HepG2 (cell line): Measurements from ENCODE around the gene SYMPK. TPM values are rescaled to one million over a fixed set of nuclear protein-coding genes. Genes with fewer than 3 reads are reported as not detected.
A peak's percentile ranks its signal among the peaks of the same experiment; 100 is the strongest.

Experiments used
- AGO2 ChIP-seq: fragments of 200-400 bp; formaldehyde crosslinking; optimal IDR thresholded peaks from 2 replicates; pipeline ENCODE3; 2017; ENCODE audit warnings: mild to moderate bottlenecking, low read depth, low read length, moderate library complexity
- CHD4 ChIP-seq: fragments of 200-600 bp; sonication (generic); IDR thresholded peaks from 2 replicates; pipeline ENCODE4 v1.7.0; 2017; ENCODE audit warnings: mild to moderate bottlenecking, low read length, borderline replicate concordance
- CTCF ChIP-seq: sonication (generic); formaldehyde crosslinking; IDR thresholded peaks from 2 replicates; pipeline ENCODE4 v1.5.0; 2020; ENCODE audit warnings: mild to moderate bottlenecking, missing genetic modification reagents, moderate library complexity
- FOXJ3 ChIP-seq: sonication (generic); formaldehyde crosslinking; IDR thresholded peaks from 2 replicates; pipeline ENCODE4 v1.4.0; 2020; ENCODE audit warnings: missing genetic modification reagents, mild to moderate bottlenecking, borderline replicate concordance
- FOXM1 ChIP-seq: sonication (generic); formaldehyde crosslinking; IDR thresholded peaks from 2 replicates; pipeline ENCODE4 v1.5.0; 2020; ENCODE audit warnings: missing genetic modification reagents
- GABPB1 ChIP-seq: IDR thresholded peaks from 2 replicates; pipeline ENCODE4 v1.6.1; 2016; ENCODE audit warnings: mild to moderate bottlenecking, missing genetic modification reagents, moderate library complexity, missing compliant biosample characterization
- GATAD1 ChIP-seq: IDR thresholded peaks from 2 replicates; pipeline ENCODE4 v1.6.1; 2016; ENCODE audit warnings: missing genetic modification reagents, missing compliant biosample characterization
- PATZ1 ChIP-seq: sonication (generic); formaldehyde crosslinking; IDR thresholded peaks from 2 replicates; pipeline ENCODE4 v1.4.0; 2020; ENCODE audit warnings: missing genetic modification reagents
- SP4 ChIP-seq: sonication (generic); formaldehyde crosslinking; IDR thresholded peaks from 2 replicates; pipeline ENCODE4 v1.8.1; 2023; ENCODE audit warnings: mild to moderate bottlenecking, missing genetic modification reagents
- STAG1 ChIP-seq: sonication (generic); formaldehyde crosslinking; IDR thresholded peaks from 2 replicates; pipeline ENCODE4 v1.4.0; 2020; ENCODE audit warnings: missing genetic modification reagents
- XRCC5 ChIP-seq: fragments of 200-400 bp; formaldehyde crosslinking; optimal IDR thresholded peaks from 2 replicates; pipeline ENCODE3; 2017; ENCODE audit warnings: mild to moderate bottlenecking, low read length
- ZBTB38 ChIP-seq: sonication (generic); formaldehyde crosslinking; IDR thresholded peaks from 2 replicates; pipeline ENCODE4 v1.5.1; 2020; ENCODE audit warnings: mild to moderate bottlenecking, missing genetic modification reagents
- ZBTB7A ChIP-seq: sonication (generic); formaldehyde crosslinking; IDR thresholded peaks from 2 replicates; pipeline ENCODE4 v1.8.0; 2022; ENCODE audit warnings: mild to moderate bottlenecking, missing genetic modification reagents
- ZBTB7B ChIP-seq: sonication (generic); formaldehyde crosslinking; IDR thresholded peaks from 2 replicates; pipeline ENCODE4 v1.4.0; 2020; ENCODE audit warnings: missing genetic modification reagents
- ZNF687 ChIP-seq: sonication (generic); formaldehyde crosslinking; IDR thresholded peaks from 2 replicates; pipeline ENCODE4 v1.5.1; 2020; ENCODE audit warnings: mild to moderate bottlenecking, missing genetic modification reagents, moderate library complexity
- ZSCAN29 ChIP-seq: sonication (generic); formaldehyde crosslinking; conservative IDR thresholded peaks from 2 replicates; pipeline ENCODE4 v1.4.0; 2020; ENCODE audit warnings: mild to moderate bottlenecking, missing genetic modification reagents
- ZXDC ChIP-seq: sonication (generic); formaldehyde crosslinking; IDR thresholded peaks from 2 replicates; pipeline ENCODE4 v1.5.0; 2020; ENCODE audit warnings: mild to moderate bottlenecking, missing genetic modification reagents
- polyA plus RNA-seq, 8 experiments: library from polyadenylated mRNA; depleted of rRNA in 3 of 8; stranded (reverse) in 7 of 8; unstranded in 1 of 8; fragments of >200 nt; fragmentation: Illumina TruSeq in 4 of 8; extraction: Trizol in 4 of 8; gene quantifications; 2 replicates each; pipeline versions ENCODE4 v1.2.1 to v1.2.3, GENCODE V29; 2011 to 2016; ENCODE audit warnings: low read depth in 4 of 8, missing spikeins in 1 of 8, mixed read lengths in 1 of 8; ENCODE audit not compliant: insufficient read depth in 1 of 8
- total RNA-seq, 5 experiments: library from RNA; depleted of rRNA; stranded (reverse); fragments of >200 nt; fragmentation: Illumina TruSeq; extraction: Trizol; gene quantifications; 2 replicates each; pipeline ENCODE4 v1.2.3, GENCODE V29; 2016; ENCODE audit warnings: low read depth in 1 of 5

Gene SYMPK
- total and polyA plus RNA-seq, 2 of the 13 experiments (the other 11 are each of a cell fraction or from before 2014, with no cell fraction given) = 21.9 to 55.7 TPM

GRCh38 chr19:45779231-45780145, 83.5 kb downstream of the SYMPK start (continued):
- no peak for TF ChIP-seq ZXDC (CRISPR knock-in tag)
- TF ChIP-seq GABPB1 (CRISPR knock-in tag) = peak; percentile 33; the same call in 1 of the 2 replicates
- TF ChIP-seq ZBTB7B (CRISPR knock-in tag) = peak; percentile 61; the same call in 1 of the 2 replicates
- peak; percentile 52; the same call in 1 of the 2 replicates for TF ChIP-seq ZBTB7A (CRISPR knock-in tag)
- peak; percentile 39; the same call in 1 of the 2 replicates for TF ChIP-seq SP4 (CRISPR knock-in tag)
- TF ChIP-seq ZNF687 (CRISPR knock-in tag) = peak; percentile 38; the same call in 1 of the 2 replicates
- peak; percentile 83 for TF ChIP-seq CTCF (CRISPR knock-in tag)
- TF ChIP-seq ZSCAN29 (CRISPR knock-in tag) = no peak
- TF ChIP-seq FOXJ3 (CRISPR knock-in tag) = no peak
- TF ChIP-seq GATAD1 = no peak
- TF ChIP-seq XRCC5 = peak; percentile 62
- TF ChIP-seq FOXM1 (CRISPR knock-in tag) = no peak
- TF ChIP-seq PATZ1 (CRISPR knock-in tag) = peak; percentile 43
- TF ChIP-seq CHD4 = 0 out of 2 replicates have a peak, but pooled peaks have one; percentile 32
- TF ChIP-seq AGO2 = no peak
- 0 out of 2 replicates have a peak, but pooled peaks have one; percentile 18 for TF ChIP-seq ZBTB38
- TF ChIP-seq STAG1 (CRISPR knock-in tag) = peak; percentile 25; the same call in 1 of the 2 replicates
